ENCODE data around the gene RGS7. TPM values are rescaled to one million over a fixed set of nuclear protein-coding genes. Genes with fewer than 3 reads are reported as not detected.

RGS7 gene
- total RNA-seq, 1 donor from 2014 or later = not detected

DNA sequence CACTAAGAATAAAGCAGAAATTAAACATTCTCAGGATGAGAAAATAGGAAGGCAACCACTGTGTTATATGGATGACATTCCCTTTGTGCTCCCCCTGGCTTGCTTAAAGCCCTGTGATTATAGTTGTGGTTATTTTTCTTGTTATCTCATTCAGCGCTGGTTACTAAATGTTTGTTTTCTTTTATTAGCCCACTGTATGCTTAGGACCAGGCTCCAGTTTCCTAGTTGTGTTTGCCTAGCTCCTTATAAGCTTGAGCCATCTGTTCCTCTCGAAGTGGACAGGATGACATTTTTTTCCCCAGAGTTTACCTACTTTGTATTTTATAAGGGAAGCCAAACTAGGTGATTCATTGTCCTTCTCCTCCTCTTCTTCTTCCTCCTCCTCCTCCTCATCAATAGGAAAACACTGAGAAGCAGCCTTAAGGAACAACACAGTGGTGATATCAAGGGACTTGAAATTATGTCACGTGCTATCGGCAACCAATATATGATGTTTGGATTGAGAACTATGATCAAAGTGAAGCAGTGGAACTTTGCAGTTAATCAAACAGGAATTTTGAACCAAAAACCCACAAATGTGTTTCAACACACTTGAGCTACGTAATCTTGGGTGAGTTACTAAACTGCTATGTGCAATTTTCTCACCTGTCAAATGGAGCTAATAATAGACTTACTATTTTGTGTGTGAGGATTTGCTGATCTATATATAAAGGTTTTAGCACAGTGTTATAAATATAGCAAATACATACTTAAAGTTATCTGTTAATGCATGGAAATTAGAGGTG, 35.1 kb upstream of the RGS7 start:
- Histone ChIP-seq H3K9me3 (no peaks in the 10 kb centered on the region), H3K4me1 (no peaks in the 10 kb centered on the region), H3K36me3 (no peaks in the 10 kb centered on the region), H3K27me3 (no peaks in the 10 kb centered on the region), H3K4me3 (no peak overlapping the region), H3K27ac (no peak overlapping the region)
- DNase-seq (ENCODE audit: extremely low spot score in 2 of 2) = no peak
- intact Hi-C loops (cut with DNase I) = no loop called here
- TF ChIP-seq POLR2AphosphoS5 (IDR thresholded peaks at IDR 0.05; ENCODE audit: insufficient read depth in 1 of 2, low read depth in 1 of 2) (no peak), POLR2A (IDR thresholded peaks at IDR 0.05) (no peak)
- TF ChIP-seq, protein P1, sequence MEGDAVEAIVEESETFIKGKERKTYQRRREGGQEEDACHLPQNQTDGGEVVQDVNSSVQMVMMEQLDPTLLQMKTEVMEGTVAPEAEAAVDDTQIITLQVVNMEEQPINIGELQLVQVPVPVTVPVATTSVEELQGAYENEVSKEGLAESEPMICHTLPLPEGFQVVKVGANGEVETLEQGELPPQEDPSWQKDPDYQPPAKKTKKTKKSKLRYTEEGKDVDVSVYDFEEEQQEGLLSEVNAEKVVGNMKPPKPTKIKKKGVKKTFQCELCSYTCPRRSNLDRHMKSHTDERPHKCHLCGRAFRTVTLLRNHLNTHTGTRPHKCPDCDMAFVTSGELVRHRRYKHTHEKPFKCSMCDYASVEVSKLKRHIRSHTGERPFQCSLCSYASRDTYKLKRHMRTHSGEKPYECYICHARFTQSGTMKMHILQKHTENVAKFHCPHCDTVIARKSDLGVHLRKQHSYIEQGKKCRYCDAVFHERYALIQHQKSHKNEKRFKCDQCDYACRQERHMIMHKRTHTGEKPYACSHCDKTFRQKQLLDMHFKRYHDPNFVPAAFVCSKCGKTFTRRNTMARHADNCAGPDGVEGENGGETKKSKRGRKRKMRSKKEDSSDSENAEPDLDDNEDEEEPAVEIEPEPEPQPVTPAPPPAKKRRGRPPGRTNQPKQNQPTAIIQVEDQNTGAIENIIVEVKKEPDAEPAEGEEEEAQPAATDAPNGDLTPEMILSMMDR (IDR thresholded peaks at IDR 0.05) = no peak

DNA sequence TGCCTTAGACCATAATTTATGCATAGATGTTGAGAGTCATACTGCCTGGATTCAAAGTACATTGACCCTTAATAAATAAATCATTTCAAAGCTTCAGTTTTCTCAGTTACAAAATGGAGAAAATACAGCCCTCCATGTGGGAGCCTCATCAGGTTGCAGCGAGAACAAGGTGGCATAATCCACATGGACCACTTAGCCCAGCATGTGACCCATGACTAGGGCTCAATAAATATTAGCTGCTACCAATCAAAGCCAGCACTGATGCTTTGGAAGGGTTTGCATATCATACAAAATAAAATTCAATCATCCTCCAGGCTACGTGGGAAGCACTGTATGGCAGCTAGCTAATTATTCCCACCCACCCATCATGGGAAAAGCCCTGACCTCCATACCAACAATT, 33.5 kb upstream of the RGS7 start:
- Histone ChIP-seq H3K36me3 (no peaks in the 10 kb centered on the region), H3K27ac (no peak overlapping the region), H3K9me3 (no peaks in the 10 kb centered on the region), H3K4me1 (no peaks in the 10 kb centered on the region), H3K4me3 (no peak overlapping the region), H3K27me3 (no peaks in the 10 kb centered on the region)
- TF ChIP-seq POLR2A (IDR thresholded peaks at IDR 0.05) = no peak
- TF ChIP-seq, protein P1 (IDR thresholded peaks at IDR 0.05) = no peak
- no peak for TF ChIP-seq POLR2AphosphoS5 (IDR thresholded peaks at IDR 0.05; ENCODE audit: insufficient read depth in 1 of 2, low read depth in 1 of 2)
- intact Hi-C loops (cut with DNase I) = no loop called here
- DNase-seq (ENCODE audit: extremely low spot score in 2 of 2) = no peak

DNA sequence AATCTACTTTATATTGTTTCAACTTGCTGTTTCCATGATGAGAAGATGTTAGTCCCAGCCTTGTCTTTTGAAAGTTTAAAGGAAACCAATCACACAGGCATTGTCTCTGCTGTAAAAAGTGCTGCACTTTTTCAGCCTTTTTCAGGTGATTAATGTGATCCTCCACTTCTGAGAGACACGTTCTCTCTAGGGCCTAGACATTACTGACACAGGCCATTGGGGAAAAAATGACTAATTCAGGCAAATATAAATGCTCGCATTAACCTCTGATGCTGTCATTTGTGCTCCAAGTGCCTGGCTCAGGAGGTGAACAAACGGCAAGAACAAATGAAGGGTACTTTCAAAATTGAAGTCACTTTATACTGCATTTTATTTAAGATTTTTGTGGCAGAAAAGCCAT, 32.4 kb upstream of the RGS7 start:
- DNase-seq (ENCODE audit: extremely low spot score in 2 of 2) = no peak

DNA sequence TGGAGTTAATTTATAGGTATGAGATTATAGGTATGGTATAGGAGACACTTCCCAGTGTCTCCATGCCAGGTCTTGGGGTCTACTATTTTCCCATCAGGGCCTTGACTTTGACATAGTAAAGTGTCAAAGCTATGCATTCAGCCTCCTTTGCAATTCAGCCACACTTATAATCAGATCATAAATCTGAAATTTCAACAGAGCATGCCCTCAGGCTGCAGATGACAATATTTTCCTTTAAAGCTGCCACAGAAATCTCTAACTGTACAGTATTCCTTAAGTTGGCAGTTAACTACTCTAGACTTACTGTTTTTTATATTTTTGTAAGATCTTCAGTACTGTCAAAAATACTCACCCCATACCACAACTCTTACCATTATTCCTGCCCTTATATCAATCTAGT, 30.2 kb upstream of the RGS7 start:
- Histone ChIP-seq H3K27me3 (no peaks in the 10 kb centered on the region), H3K4me3 (no peak overlapping the region), H3K36me3 (no peaks in the 10 kb centered on the region), H3K27ac (no peak overlapping the region), H3K9me3 (no peaks in the 10 kb centered on the region), H3K4me1 (no peaks in the 10 kb centered on the region)
- TF ChIP-seq POLR2AphosphoS5 (IDR thresholded peaks at IDR 0.05; ENCODE audit: insufficient read depth in 1 of 2, low read depth in 1 of 2) (no peak), POLR2A (IDR thresholded peaks at IDR 0.05) (no peak)
- TF ChIP-seq, protein P1 (IDR thresholded peaks at IDR 0.05) = no peak
- DNase-seq (ENCODE audit: extremely low spot score in 2 of 2) = no peak
- intact Hi-C loops (cut with DNase I) = no loop called here

More for the DNA sequence above, 32.4 kb upstream of the RGS7 start:
- no peaks in the 10 kb centered on the region for H3K9me3 ChIP-seq
- TF ChIP-seq, protein P1 (IDR thresholded peaks at IDR 0.05) = no peak
- TF ChIP-seq POLR2AphosphoS5 (IDR thresholded peaks at IDR 0.05; ENCODE audit: insufficient read depth in 1 of 2, low read depth in 1 of 2) (no peak), POLR2A (IDR thresholded peaks at IDR 0.05) (no peak)
- no peak overlapping the region for H3K27ac ChIP-seq
- no peaks in the 10 kb centered on the region for H3K27me3 ChIP-seq
- intact Hi-C loops (cut with DNase I) = no loop called here
- no peaks in the 10 kb centered on the region for H3K4me1 ChIP-seq
- H3K4me3 ChIP-seq = no peak overlapping the region
- no peaks in the 10 kb centered on the region for H3K36me3 ChIP-seq

DNA sequence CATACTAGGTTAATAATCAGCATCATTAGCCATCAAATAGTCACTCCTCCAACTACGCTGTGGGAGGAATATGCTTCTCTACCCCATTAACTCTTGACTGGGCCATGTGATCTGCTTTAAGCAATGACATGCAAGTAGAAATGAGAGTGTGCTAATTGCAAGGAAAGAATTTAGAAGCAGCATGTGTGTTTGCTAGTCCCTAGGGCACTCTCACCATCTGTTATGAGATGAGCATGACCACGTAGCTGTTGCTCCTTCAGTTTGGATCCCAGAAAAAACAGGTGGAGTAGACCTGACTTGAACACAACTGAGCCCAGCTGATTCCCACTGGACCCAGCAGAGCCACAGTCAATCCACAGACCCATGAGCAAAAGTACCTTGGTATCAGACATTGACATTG, 19.7 kb upstream of the RGS7 start:
- Histone ChIP-seq H3K4me1 (no peaks in the 10 kb centered on the region), H3K36me3 (no peaks in the 10 kb centered on the region), H3K27ac (no peak overlapping the region), H3K9me3 (no peaks in the 10 kb centered on the region), H3K27me3 (no peaks in the 10 kb centered on the region), H3K4me3 (no peak overlapping the region)
- DNase-seq (ENCODE audit: extremely low spot score in 2 of 2) = no peak
- TF ChIP-seq POLR2AphosphoS5 (IDR thresholded peaks at IDR 0.05; ENCODE audit: insufficient read depth in 1 of 2, low read depth in 1 of 2) = no peak
- TF ChIP-seq, protein P1 (IDR thresholded peaks at IDR 0.05) = no peak
- TF ChIP-seq POLR2A (IDR thresholded peaks at IDR 0.05) = no peak
- intact Hi-C loops (cut with DNase I) = no loop called here

Data from vagina (tissue), 2 donors.